GM18502 (cell line): ENCODE results near the gene CDH1.

Experiments
- ATAC-seq: cut with Tn5 transposase; IDR thresholded peaks from one replicate; pipeline ENCODE4 v1.9.1; 2021; ENCODE audit warnings: mild to moderate bottlenecking; ENCODE audit not compliant: unreplicated experiment, poor library complexity

CDH1 gene

DNA sequence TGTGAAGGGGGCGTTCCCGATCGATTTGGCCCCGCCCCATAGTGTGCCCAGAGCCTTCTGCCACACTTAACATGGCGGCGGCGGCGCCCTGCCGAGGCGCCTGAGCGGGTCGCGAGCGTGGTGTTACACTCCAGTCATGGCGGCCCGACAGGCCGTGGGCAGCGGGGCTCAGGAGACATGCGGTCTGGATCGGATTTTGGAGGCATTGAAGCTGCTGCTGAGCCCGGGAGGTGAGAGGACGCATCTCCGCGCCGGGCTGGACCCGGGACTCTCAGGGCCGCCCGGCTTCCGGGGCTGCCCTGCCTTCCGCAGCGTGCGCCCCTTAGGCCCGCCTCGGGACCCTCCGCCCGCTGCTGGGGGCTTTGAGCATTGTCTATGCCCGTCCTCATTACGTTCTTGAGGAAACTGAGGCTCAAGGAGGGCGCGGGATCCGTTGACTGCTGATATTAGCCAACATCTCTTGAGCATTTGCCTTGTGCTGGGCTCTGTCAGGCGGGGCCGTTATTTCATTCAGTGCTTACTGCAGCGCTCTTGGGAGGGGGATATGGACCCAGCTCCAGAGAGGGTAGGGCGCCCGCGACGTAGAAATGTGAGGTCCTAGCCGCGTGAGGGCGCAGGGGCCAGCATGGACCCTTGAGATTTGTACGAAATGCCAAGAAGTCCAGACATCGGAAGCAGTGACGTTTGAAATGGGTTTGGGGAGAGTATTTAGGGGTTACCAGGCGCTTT, 106.6 kb downstream of the CDH1 start, which contains the start of gene TANGO6:
Gene TANGO6, plus strand, starts transcription at position 50 of the 729 bp plus-strand sequence. Its CDS starts 87 bp downstream, at position 137.
- peak; percentile 87 for ATAC-seq

DNA sequence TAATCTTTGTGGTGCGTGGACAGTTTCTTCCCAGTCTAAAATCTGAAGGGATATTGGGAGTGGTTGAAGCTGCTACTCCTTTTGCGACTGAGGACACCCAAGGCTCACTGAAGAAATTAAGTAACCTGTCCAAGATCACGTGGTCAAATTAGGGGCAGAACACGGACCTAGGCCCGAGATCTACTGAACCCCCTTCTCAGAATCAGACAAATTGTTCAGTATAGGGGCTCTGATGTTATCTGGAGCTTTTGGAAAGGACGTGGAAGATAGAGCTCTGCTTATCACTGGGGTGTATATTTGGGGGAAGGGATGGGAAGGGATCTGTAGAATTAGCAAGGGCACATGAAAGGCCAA, 107.1 kb downstream of the CDH1 start:
- ATAC-seq = peak; percentile 22

DNA sequence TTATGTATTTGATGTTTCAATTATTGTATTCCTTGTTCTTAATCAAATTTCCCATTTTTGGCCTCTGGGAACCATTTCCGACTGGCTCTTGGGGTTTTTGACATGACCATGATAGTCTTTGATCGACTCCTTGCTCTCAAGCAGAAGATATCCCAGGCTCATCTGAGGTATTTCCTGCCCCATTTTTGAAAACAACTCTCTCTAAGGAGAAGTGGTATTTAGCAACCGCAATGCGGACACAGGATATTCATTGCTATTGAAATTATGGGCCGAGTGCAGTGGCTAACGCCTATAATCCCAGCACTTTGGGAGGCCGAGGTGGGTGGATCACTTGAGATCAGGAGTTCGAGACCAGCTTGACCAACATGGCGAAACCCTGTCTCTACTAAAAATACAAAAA, 111.7 kb downstream of the CDH1 start:
- ATAC-seq = no peak

DNA sequence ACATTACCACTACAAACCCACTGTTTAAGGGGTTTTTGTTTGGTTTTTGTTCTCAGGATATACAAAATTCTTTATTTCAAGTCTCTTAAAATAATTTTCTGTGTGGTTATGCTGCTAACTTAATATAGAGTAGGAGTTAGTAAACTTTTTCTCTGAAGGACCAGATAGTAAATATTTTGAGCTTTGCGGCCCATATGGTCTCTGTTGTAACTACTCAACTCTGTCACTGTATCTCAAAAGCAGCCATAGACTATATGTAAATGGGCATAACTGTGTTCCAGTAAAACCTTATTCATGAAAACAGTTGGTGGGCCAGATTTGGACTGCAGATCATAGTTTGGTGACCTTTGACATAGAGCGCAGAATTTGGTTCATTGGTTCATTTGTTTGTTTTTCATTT, 113.4 kb downstream of the CDH1 start:
- no peak for ATAC-seq

DNA sequence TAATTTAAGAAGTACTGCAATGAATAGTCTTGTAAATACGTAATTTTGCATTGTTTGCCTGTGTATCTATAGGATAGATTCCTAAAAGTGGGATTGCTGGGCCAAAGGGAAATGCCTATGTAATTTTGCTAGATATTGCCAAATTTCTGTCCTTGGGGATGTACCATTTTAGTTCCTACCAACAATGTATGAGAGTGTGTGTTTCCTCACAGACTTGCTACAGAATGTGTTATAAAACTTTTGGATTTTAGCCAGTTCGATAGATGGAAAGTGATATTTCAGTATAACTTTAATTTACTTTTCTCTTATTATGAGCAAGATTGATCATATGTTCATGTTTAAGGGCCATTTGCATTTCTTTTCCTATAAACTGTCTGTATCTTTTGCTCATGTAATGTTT, 114.5 kb downstream of the CDH1 start:
- ATAC-seq = no peak

DNA sequence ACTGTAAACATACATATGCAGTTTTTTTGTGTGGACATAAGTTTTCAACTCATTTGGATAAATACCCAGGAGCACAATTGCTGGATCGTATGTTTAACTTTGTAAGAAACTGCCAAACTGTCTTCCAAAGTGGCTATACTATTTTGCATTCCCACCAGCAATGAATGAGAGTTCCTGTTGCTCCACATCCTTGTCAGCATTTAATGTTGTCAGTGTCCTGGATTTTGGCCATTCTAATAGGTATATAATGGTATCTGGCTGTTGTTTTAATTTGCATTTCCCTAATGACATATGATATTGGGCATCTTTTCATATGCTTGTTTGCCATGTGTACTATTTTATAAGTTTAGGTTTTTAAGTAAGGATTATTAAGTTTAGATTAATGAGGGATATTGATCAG, 120.4 kb downstream of the CDH1 start:
- no peak for ATAC-seq

DNA sequence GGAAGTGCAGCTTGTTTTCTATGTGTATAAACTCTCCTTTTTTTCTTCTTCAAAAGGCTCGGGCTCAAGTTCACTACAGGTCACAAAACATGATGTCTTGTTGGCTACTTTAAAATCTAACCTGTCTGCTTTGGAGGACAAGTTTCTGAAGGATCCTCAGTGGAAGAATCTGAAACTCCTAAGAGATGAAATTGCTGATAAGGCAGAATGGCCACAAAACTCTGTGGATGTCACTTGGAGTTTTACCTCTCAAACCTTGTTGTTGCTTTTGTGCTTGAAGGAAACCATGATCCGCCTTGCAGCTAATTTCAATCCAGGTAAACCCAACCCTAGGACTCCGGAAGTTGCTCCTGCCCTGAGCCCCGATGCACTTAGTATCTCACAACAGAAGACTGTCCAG, 122.7 kb downstream of the CDH1 start:
- ATAC-seq = no peak

DNA sequence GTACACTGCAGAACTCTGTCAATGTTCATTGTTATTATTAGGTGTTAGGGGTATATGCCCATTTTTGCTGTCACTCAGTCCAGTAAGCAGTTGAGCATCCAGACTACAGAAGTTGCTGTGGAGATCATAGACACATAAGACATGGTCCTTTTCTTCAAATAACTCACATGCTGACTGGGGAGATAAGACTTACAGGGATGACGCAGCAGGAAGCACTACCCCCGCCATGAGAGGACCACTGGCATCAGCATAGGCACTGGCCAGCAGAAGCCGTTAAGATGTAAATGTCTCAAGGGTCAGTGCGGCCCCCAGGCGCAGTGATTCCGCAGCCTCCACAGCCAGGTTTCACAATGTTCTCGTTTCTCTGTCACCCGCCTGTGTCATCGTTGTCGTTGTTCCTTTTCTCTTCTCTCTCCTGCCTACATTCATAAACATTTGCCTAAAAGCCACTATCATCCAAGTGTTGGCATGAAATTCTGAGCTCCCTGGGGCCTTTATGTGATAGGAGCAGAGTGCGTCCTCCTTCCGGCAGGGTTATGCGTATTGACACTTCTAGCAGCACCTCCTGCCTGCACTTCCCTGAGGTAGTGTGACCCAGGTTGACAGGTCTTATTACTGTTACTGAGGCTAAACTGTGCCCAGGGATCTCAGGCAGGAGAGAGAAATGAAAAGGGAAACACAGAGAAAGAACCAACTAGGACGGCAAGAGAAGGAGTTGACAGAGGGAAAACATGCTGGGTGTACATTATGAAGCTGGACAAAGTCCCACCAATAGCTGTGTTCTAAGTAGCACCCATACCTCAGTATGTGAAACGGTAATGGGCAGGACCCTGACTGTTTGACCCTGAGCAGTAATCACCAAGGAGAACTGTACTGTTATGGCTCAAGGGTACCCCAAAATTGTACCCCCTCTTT, 124.1 kb downstream of the CDH1 start:
- ATAC-seq = no peak

DNA sequence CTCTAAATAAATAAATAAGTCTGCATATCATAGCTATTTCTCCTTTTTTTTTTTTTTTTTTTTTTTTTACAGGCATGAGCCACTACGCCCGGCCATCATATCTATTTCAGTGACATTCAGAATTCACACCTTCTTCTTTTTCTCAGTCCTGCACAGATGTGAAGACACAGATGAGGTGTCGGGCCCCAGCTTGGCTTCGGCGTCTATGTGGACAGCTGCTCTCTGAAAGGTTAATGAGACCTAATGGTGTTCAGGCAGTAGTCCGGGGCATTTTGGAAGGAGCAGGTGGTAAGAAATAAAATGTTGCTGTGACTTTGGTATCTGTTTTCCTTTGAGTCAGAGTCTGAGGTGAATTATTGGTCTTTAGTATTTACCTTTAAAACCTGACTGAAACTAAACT, 129.8 kb downstream of the CDH1 start:
- ATAC-seq = no peak

DNA sequence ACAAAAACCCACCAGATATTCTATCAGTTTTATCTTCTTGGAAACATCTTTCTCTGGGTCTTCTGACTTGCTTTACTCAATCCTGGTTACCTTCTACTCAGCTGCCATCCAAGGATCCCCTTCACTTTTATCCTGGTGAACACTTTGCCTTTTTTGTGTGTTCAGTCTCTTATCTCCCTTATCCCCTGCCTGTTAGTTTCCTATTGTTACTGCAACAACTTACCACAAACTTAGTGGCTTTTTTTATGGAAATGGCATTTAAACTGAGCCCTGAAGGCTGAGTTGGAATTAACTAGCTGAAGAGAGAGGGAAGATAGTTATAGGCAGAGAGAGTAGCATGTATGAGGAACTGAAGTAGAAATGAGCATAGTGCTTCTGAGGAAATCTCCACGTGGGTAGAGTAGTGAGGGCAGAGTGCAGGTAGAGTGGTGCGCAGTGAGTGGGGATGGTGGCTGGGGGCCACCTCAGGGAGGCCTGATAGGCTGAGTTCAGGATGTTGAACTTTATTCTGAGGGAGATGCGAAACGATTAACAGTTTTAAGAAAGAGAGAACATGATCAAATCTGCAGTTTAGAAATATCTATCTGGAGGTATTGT, 132.5 kb downstream of the CDH1 start:
- ATAC-seq = no peak

DNA sequence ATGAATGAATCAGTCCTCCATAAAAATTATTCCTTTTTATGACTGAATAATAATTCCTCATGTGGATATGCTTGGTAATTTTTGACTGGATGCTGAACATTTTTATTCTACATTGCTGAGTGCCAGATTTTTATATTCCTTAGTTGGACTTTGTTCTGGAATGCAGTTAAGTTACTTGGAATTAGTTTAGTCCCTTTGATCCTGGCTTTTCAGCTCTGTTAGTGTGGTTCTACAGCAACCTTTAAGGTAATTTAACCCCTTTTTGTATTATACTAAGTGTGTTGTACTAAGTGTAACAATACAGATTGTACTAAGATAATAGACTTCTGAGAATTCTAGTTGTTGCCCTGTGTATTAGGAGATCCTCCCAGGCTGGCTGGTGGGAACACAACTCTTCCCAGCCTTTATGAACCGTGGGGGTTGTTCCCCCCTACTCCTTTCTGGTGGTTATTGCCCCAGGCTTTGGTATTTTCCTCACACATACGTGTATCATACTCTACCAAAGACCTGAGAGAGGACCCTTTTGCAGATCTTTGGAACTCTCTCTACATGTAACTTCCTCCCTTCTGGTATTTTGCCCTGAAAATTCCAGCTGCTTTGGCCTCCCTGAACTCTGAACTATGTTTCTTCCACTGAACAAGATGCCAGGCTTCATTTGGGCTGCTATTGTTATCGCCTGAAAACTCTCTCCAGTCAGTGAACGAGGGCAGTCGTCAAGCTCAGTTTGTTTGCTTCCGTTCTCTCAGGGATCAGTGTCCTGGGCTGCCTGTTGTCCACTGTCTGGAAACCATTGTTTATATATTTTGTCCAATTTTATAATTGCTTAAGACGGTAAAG, 136.8 kb downstream of the CDH1 start:
- ATAC-seq = no peak

DNA sequence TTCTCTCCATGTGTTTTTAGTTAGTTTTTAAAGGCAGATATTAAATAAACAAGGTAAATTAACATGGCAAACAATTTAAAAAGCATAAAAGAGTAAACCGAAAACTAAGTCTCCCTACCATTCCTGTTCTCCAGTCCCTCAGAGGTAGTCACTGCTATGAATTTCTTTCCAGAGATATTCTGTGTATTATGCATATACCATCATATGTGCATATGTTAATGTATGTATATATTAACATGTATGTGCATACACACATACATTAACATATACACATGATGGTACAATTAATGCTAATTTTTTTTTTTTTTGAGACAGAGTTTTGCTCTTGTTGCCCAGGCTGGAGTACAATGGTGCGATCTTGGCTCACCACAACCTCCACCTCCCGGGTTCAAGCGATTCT, 138.8 kb downstream of the CDH1 start:
- ATAC-seq = no peak

DNA sequence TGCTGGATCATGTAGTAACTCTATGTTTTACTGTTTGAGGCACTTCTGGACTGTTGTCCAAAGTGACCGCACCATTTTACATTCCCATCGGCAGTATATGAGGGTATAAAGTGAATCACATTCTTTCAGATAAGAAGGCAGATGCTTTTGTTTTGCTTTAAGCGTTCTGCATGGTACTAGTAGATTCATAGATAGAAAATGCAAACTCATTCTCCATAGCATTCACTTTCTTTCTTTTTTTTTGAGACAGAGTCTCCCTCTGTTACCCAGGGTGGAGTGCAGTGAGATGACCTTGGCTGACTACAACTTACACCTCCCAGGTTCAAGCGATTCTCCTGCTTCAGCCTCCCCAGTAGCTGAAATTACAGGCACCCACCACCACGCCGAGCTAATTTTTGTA, 146.6 kb downstream of the CDH1 start:
- no peak for ATAC-seq

DNA sequence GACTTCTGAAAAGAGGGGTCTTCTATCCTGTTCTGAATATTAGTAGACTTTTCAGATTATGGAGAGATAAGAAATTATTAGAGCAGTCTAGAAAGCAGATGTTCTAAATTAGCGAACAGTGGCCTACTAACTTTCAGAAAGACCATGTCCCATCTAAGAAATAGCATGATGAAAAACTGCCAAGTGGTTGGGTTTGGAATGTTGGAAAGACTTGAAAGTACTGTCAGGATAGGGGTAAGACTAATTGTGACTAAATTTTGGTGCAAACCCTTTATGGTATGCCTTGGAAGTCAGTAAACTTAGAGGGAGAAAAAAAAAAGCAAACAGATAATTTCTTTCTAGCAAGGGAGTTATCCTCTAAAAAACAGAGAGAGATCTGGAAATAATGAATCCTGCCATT, 147.3 kb downstream of the CDH1 start:
- ATAC-seq = no peak
